Thyroid gland (tissue), 4 donors: Measurements from ENCODE around the gene ZNF740. TPM values are rescaled to one million over a fixed set of nuclear protein-coding genes. Genes with fewer than 3 reads are reported as not detected.

ENCODE experiments used
- DNase-seq, 2 donors: peaks; one replicate each; pipeline ENCODE4 v3.0.0-alpha.2; 2019
- H3K27ac ChIP-seq, 3 donors: fragments of 200-600 bp; sonication (generic); 1 replicate in 2 of 3; 2 replicates in 1 of 3; pipeline ENCODE4 v1.5.1; 2016 to 2019; ENCODE audit warnings: mild to moderate bottlenecking in 1 of 3, moderate library complexity in 1 of 3
- H3K27me3 ChIP-seq: fragments of 200-600 bp; sonication (generic); one replicate; pipeline ENCODE4 v1.5.1; 2019
- H3K36me3 ChIP-seq, 2 donors: fragments of 200-600 bp; sonication (generic); one replicate each; pipeline ENCODE4 v1.5.1; 2016 to 2019
- H3K4me1 ChIP-seq, 2 donors: fragments of 200-600 bp; sonication (generic); one replicate each; pipeline ENCODE4 v1.5.1; 2017 to 2019
- H3K4me3 ChIP-seq, 3 donors: fragments of 200-600 bp; sonication (generic); replicated peaks in 1 of 3; 1 replicate in 2 of 3; 2 replicates in 1 of 3; pipeline ENCODE4 v1.5.1; 2016; ENCODE audit warnings: mild to moderate bottlenecking in 1 of 3
- H3K9me3 ChIP-seq: fragments of 200-600 bp; sonication (generic); one replicate; pipeline ENCODE4 v1.5.1; 2017
- CTCF ChIP-seq, 6 experiments: fragments of 200-600 bp in 3 of 6; fragments of 450-650 bp in 3 of 6; sonication (generic) in 3 of 6; IDR thresholded peaks; one replicate each; pipeline ENCODE4 v1.5.1; 2016 to 2019; ENCODE audit warnings: antibody characterized with exemption in 6 of 6, mild to moderate bottlenecking in 2 of 6, inconsistent platforms in 1 of 6, moderate library complexity in 1 of 6
- POLR2A ChIP-seq, 2 donors: fragments of 450-650 bp; IDR thresholded peaks; one replicate each; pipeline ENCODE4 v1.6.1; 2017; ENCODE audit warnings: antibody characterized with exemption in 2 of 2, mild to moderate bottlenecking in 2 of 2, moderate library complexity in 1 of 2
- WGBS, 2 donors: methylation state at CpG; one replicate each; pipeline ENCODE4 v1.1.5; 2017; 5-methylcytosine and 5-hydroxymethylcytosine counted together
- intact Hi-C: fragments of 100-400 bp; cut with DNase I; formaldehyde crosslinking; loops from one replicate; pipeline ENCODE4 v1.15.1; 2023
- total RNA-seq, 4 donors: library from RNA; depleted of rRNA; stranded (reverse); fragments of >200 nt; gene quantifications; one replicate each; pipeline ENCODE4 v1.2.3, GENCODE V29; 2016

Gene ZNF740
- total RNA-seq, 4 donors from 2014 or later = 16.5 to 22.8 (median 20.6) TPM

DNA sequence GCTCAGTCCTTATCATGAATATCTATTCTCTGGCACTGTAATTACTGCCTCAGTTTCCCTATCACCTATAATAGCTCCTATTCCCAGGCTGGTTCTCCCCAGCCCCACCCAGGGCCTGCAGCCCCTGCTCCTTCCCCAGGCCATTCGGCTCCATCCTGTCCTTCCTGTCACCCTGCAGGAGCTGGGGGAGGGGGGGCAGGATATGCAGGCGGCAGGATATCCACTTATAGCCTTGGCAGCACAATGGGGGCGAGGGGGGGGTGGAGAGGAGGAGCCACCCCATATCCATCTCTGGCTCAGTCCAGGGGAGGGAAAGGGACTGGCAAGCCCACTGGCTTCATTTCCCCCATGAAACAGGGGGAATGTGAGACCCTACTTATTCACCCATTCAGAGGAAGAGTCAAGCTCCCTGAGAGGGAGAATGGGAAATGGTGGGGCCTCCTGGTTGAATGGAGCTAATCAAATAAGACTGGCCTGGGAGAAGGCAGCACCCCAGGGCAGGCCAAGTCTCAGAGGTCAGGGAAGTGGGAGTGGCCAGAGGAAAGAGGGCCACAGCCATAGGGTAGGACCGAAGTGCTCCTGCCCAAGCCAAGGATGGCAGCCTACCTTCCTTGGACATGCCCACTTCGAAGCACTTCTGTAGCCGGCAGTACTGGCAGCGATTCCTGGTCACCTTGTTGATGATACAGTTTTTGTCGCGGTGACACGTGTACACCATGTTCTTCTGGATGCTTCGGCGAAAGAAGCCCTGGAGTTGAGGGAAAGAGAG is 34.3 kb downstream of the ZNF740 start:
- H3K36me3 ChIP-seq = peaks cover 42 to 43% of the 10 kb centered on the region in 2 donors
- peak overlapping the region in 2 of 3 donors; percentile 7 to 56 for H3K27ac ChIP-seq
- no peaks in the 10 kb centered on the region for H3K9me3 ChIP-seq
- intact Hi-C loops = loop anchor here (5.0 kb wide), 1 partner anchor 37 kb away; a partner anchor contains a TSS
- 66 to 75% methylated on average over 12 of the region's 12 CpGs for WGBS, 2 donors
- peaks cover 6 to 38% of the 10 kb centered on the region in 2 donors for H3K4me1 ChIP-seq
- H3K4me3 ChIP-seq = no peak overlapping the region
- no peak for TF ChIP-seq CTCF (IDR thresholded peaks at IDR 0.05)
- TF ChIP-seq POLR2A (IDR thresholded peaks at IDR 0.05) = no peak
- H3K27me3 ChIP-seq = no peaks in the 10 kb centered on the region
- peak in 1 of 2 donors; percentile 39 for DNase-seq

- no peak for TF ChIP-seq POLR2A (IDR thresholded peaks at IDR 0.05)
- TF ChIP-seq CTCF (IDR thresholded peaks at IDR 0.05) = no peak
- Histone ChIP-seq H3K4me1 (peaks cover 6 to 38% of the 10 kb centered on the region in 2 donors), H3K9me3 (no peaks in the 10 kb centered on the region), H3K27ac (peak overlapping the region in 2 of 3 donors; percentile 7 to 56), H3K4me3 (no peak overlapping the region), H3K36me3 (peaks cover 36 to 40% of the 10 kb centered on the region in 2 donors), H3K27me3 (no peaks in the 10 kb centered on the region)
- no peak for DNase-seq
- 84 to 91% methylated on average over 8 of the region's 8 CpGs for WGBS, 2 donors
- intact Hi-C loops = no loop called here
Observed at GRCh38 chr12:53215497-53215896, 35.0 kb downstream of the ZNF740 start.

GRCh38 chr12:53217051-53217930 is 36.8 kb downstream of the ZNF740 start:
- DNase-seq = peak in 1 of 2 donors; percentile 27

DNA sequence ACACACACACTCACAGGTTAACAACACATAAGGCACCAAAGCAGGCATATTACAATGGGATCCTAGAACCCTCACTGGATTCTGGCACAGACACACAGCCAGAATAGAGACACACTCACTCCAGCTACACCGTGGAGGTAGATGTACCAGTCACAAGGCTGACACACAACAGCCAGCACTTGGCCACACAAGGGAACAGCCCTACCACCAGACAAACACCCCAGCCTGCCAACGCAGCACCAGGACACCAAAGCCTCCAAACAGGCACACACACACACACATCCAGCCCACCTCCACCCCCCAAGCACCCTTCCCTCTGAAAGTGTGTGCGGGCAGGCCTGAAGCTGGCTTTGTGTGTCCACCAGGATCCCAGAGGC is 37.4 kb downstream of the ZNF740 start:
- peak overlapping the region; percentile 50 to 98 (median 71) for H3K27ac ChIP-seq
- peaks cover 15 to 18% of the 10 kb centered on the region in 2 donors for H3K36me3 ChIP-seq
- H3K27me3 ChIP-seq = no peaks in the 10 kb centered on the region
- peaks cover 18 to 53% of the 10 kb centered on the region in 2 donors for H3K4me1 ChIP-seq
- TF ChIP-seq POLR2A (IDR thresholded peaks at IDR 0.05) (no peak), CTCF (IDR thresholded peaks at IDR 0.05) (no peak)
- 65 to 66% methylated on average over 2 to 3 of the region's 3 CpGs for WGBS, 2 donors
- intact Hi-C loops = no loop called here
- H3K4me3 ChIP-seq = peak overlapping the region in 1 of 3 donors; percentile 60
- no peak for DNase-seq
- no peaks in the 10 kb centered on the region for H3K9me3 ChIP-seq

More at GRCh38 chr12:53217051-53217930, 36.8 kb downstream of the ZNF740 start:
- intact Hi-C loops = no loop called here
- Histone ChIP-seq H3K27ac (peak overlapping the region; percentile 50 to 98 (median 71)), H3K27me3 (no peaks in the 10 kb centered on the region), H3K36me3 (peaks cover 20 to 22% of the 10 kb centered on the region in 2 donors), H3K9me3 (no peaks in the 10 kb centered on the region), H3K4me1 (peaks cover 12 to 46% of the 10 kb centered on the region in 2 donors), H3K4me3 (no peak overlapping the region)
- 69 to 70% methylated on average over 13 to 19 of the region's 19 CpGs for WGBS, 2 donors
- TF ChIP-seq POLR2A (IDR thresholded peaks at IDR 0.05) (no peak), CTCF (IDR thresholded peaks at IDR 0.05) (no peak)
